WTC11 (cell line): ENCODE measurements around the gene AJAP1. TPM values are rescaled to one million over a fixed set of nuclear protein-coding genes. Genes with fewer than 3 reads are reported as not detected.

Source experiments
- ATAC-seq: fragments of 200-7000 bp; cut with Tn5 transposase; 2 replicates; pipeline ENCODE4 v1.10.0; 2021; ENCODE audit warnings: mild to moderate bottlenecking, moderate library complexity
- CTCF ChIA-PET: fragments of 300-600 bp; sonication (Branson Sonifier 250); formaldehyde crosslinking; loops from one replicate; lab custom pipeline; 2021; ENCODE audit warnings: antibody characterized with exemption; lab: Charles Lee
- POLR2A ChIA-PET: fragments of 350-600 bp; sonication (Branson Sonifier 250); formaldehyde crosslinking; loops from one replicate; lab custom pipeline; 2021; ENCODE audit warnings: antibody characterized with exemption; lab: Charles Lee
- DNase-seq: peaks from one replicate; pipeline ENCODE4 v3.0.0; 2021; ENCODE audit warnings: low spot score
- H3K27ac Mint-ChIP-seq: 2 replicates; pipeline ENCODE4 v1.8.0; 2021; ENCODE audit warnings: mixed read lengths
- H3K27me3 Mint-ChIP-seq: 2 replicates; pipeline ENCODE4 v1.8.0; 2021; ENCODE audit warnings: low read depth, mild to moderate bottlenecking, moderate library complexity, mixed read lengths
- H3K36me3 Mint-ChIP-seq: 2 replicates; pipeline ENCODE4 v1.8.0; 2021; ENCODE audit warnings: mixed read lengths
- H3K4me1 Mint-ChIP-seq: 2 replicates; pipeline ENCODE4 v1.8.0; 2022; ENCODE audit warnings: mixed read lengths
- H3K4me3 Mint-ChIP-seq: 2 replicates; pipeline ENCODE4 v1.8.0; 2021; ENCODE audit warnings: mild to moderate bottlenecking, moderate library complexity, mixed read lengths
- H3K9me3 Mint-ChIP-seq: 2 replicates; pipeline ENCODE4 v1.8.0; 2021; ENCODE audit warnings: mixed read lengths
- ATF1 ChIP-seq: sonication (generic); formaldehyde crosslinking; IDR thresholded peaks from 2 replicates; pipeline ENCODE4 v1.8.1; 2023; ENCODE audit warnings: mild to moderate bottlenecking, moderate library complexity, missing genetic modification reagents
- CREB1 ChIP-seq: sonication (generic); formaldehyde crosslinking; IDR thresholded peaks from 2 replicates; pipeline ENCODE4 v1.8.0; 2023; ENCODE audit warnings: mild to moderate bottlenecking, missing genetic modification reagents
- FOXK1 ChIP-seq: sonication (generic); formaldehyde crosslinking; IDR thresholded peaks from 2 replicates; pipeline ENCODE4 v1.8.0; 2022; ENCODE audit warnings: mild to moderate bottlenecking, moderate library complexity, missing genetic modification reagents
- GABPB1 ChIP-seq: sonication (generic); formaldehyde crosslinking; IDR thresholded peaks from 2 replicates; pipeline ENCODE4 v1.8.1; 2023; ENCODE audit warnings: mild to moderate bottlenecking, missing genetic modification reagents
- GRHL2 ChIP-seq: fragments of 250-450 bp; sonication (Bioruptor Pico); IDR thresholded peaks from 2 replicates; pipeline ENCODE4 v1.8.0; 2022; ENCODE audit warnings: mild to moderate bottlenecking, moderate library complexity; ENCODE audit not compliant: insufficient replicate concordance, severe bottlenecking
- HMGA2 ChIP-seq: fragments of 250-450 bp; sonication (Bioruptor Pico); IDR thresholded peaks from 2 replicates; pipeline ENCODE4 v1.4.0; 2021; ENCODE audit warnings: mild to moderate bottlenecking, moderate library complexity
- JAZF1 ChIP-seq: fragments of 250-450 bp; sonication (Bioruptor Pico); IDR thresholded peaks from 2 replicates; pipeline ENCODE4 v1.9.0; 2021; ENCODE audit warnings: moderate library complexity, mild to moderate bottlenecking, inconsistent platforms
- MYBL2 ChIP-seq: sonication (generic); formaldehyde crosslinking; IDR thresholded peaks from 2 replicates; pipeline ENCODE4 v1.8.1; 2023; ENCODE audit warnings: mild to moderate bottlenecking, moderate library complexity, missing genetic modification reagents
- NFATC4 ChIP-seq: fragments of 250-450 bp; sonication (Bioruptor Pico); IDR thresholded peaks from 2 replicates; pipeline ENCODE4 v1.9.0; 2021; ENCODE audit warnings: mild to moderate bottlenecking
- NFE2L1 ChIP-seq: sonication (generic); formaldehyde crosslinking; IDR thresholded peaks from 2 replicates; pipeline ENCODE4 v1.8.1; 2023; ENCODE audit warnings: missing genetic modification reagents
- NFYB ChIP-seq: sonication (generic); formaldehyde crosslinking; conservative IDR thresholded peaks from 2 replicates; pipeline ENCODE4 v1.8.0; 2022; ENCODE audit warnings: low read depth, missing genetic modification reagents
- NR2C2 ChIP-seq: sonication (generic); formaldehyde crosslinking; IDR thresholded peaks from 2 replicates; pipeline ENCODE4 v1.8.0; 2022; ENCODE audit warnings: mild to moderate bottlenecking, missing genetic modification reagents
- PRRX2 ChIP-seq: fragments of 250-450 bp; sonication (Bioruptor Pico); IDR thresholded peaks from 2 replicates; pipeline ENCODE4 v1.8.0; 2021; ENCODE audit warnings: mild to moderate bottlenecking
- SMAD4 ChIP-seq: sonication (generic); formaldehyde crosslinking; IDR thresholded peaks from 2 replicates; pipeline ENCODE4 v1.8.0; 2022; ENCODE audit warnings: mild to moderate bottlenecking, missing genetic modification reagents
- TCF7 ChIP-seq: sonication (generic); formaldehyde crosslinking; IDR thresholded peaks from 2 replicates; pipeline ENCODE4 v1.8.0; 2022; ENCODE audit warnings: mild to moderate bottlenecking, low read depth, missing genetic modification reagents, moderate library complexity
- TEAD4 ChIP-seq: sonication (generic); formaldehyde crosslinking; IDR thresholded peaks from 2 replicates; pipeline ENCODE4 v1.8.0; 2022; ENCODE audit warnings: mild to moderate bottlenecking, missing genetic modification reagents
- ZBTB21 ChIP-seq: sonication (generic); formaldehyde crosslinking; IDR thresholded peaks from 2 replicates; pipeline ENCODE4 v1.8.1; 2023; ENCODE audit warnings: mild to moderate bottlenecking, missing genetic modification reagents, borderline replicate concordance
- ZMAT4 ChIP-seq: fragments of 250-450 bp; sonication (Bioruptor Pico); IDR thresholded peaks from 2 replicates; pipeline ENCODE4 v1.9.0; 2021; ENCODE audit warnings: mild to moderate bottlenecking
- ZNF281 ChIP-seq: sonication (generic); formaldehyde crosslinking; IDR thresholded peaks from 2 replicates; pipeline ENCODE4 v1.8.0; 2023; ENCODE audit warnings: mild to moderate bottlenecking, missing genetic modification reagents
- ZNF317 ChIP-seq: sonication (generic); formaldehyde crosslinking; IDR thresholded peaks from 2 replicates; pipeline ENCODE4 v1.8.1; 2023; ENCODE audit warnings: low read depth, mild to moderate bottlenecking, moderate library complexity, missing genetic modification reagents, borderline replicate concordance
- ZNF423 ChIP-seq: fragments of 250-450 bp; sonication (Bioruptor Pico); IDR thresholded peaks from 2 replicates; pipeline ENCODE4 v2.1.2; 2022; ENCODE audit warnings: mild to moderate bottlenecking, moderate library complexity
- ZNF425 ChIP-seq: fragments of 250-450 bp; sonication (Bioruptor Pico); conservative IDR thresholded peaks from 2 replicates; pipeline ENCODE4 v1.9.0; 2021; ENCODE audit warnings: mild to moderate bottlenecking
- total RNA-seq: library from RNA; stranded (reverse); gene quantifications from 3 replicates; pipeline ENCODE4 v1.2.3, GENCODE V29; 2021
- TF ChIP-seq, protein P1 (sequence below): sonication (generic); formaldehyde crosslinking; IDR thresholded peaks from 2 replicates; pipeline ENCODE4 v1.8.1; 2023; ENCODE audit warnings: mild to moderate bottlenecking, missing genetic modification reagents

Gene AJAP1
- total RNA-seq, 1 experiment from 2014 or later, result 2.1 TPM

GRCh38 chr1:4781646-4782045 lies 127.2 kb downstream of the AJAP1 start (continued):
- TF ChIP-seq, protein P1, sequence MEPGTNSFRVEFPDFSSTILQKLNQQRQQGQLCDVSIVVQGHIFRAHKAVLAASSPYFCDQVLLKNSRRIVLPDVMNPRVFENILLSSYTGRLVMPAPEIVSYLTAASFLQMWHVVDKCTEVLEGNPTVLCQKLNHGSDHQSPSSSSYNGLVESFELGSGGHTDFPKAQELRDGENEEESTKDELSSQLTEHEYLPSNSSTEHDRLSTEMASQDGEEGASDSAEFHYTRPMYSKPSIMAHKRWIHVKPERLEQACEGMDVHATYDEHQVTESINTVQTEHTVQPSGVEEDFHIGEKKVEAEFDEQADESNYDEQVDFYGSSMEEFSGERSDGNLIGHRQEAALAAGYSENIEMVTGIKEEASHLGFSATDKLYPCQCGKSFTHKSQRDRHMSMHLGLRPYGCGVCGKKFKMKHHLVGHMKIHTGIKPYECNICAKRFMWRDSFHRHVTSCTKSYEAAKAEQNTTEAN, result no peak
- TF ChIP-seq NR2C2 (CRISPR knock-in tag), result no peak
- TF ChIP-seq HMGA2 (CRISPR knock-in tag), result no peak

DNA sequence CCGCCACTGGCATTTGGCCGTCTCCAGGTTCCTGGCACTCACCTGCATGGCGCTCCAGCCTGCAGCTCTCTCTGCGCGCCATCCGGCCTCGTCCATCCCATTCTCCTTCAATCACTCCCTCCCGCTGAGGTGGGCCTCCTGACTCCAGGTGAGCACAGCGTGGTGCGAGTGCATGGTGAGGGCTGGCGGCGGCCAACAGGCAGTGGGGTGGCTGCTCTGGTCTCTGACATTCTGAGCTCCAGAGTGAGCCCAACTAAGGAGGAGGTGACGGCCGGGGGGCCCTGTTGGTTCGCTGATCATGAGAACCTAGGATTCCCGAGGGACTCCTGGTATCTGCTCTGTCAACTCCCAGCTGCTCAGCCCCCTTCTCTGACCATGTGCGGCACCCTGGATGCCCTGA lies 130.4 kb downstream of the AJAP1 start:
- H3K36me3 Mint-ChIP-seq, result peaks cover 77% of the 10 kb centered on the region
- ChIA-PET CTCF (no interaction called here), POLR2A (no interaction called here)
- H3K4me3 Mint-ChIP-seq, result no peak overlapping the region
- no peaks in the 10 kb centered on the region for H3K4me1 Mint-ChIP-seq
- peaks cover 63% of the 10 kb centered on the region for H3K9me3 Mint-ChIP-seq
- no peak for DNase-seq
- peaks cover 7% of the 10 kb centered on the region; the same call in 1 of the 2 replicates for H3K27me3 Mint-ChIP-seq
- no peak for ATAC-seq
- H3K27ac Mint-ChIP-seq, result no peak overlapping the region
- TF ChIP-seq NFE2L1 (CRISPR knock-in tag) (no peak), ZBTB21 (CRISPR knock-in tag) (no peak), JAZF1 (no peak), MYBL2 (CRISPR knock-in tag) (no peak), SMAD4 (CRISPR knock-in tag) (no peak), GRHL2 (CRISPR knock-in tag) (no peak), PRRX2 (CRISPR knock-in tag) (no peak), CREB1 (CRISPR knock-in tag) (no peak), ZNF425 (CRISPR knock-in tag) (no peak), NFYB (CRISPR knock-in tag) (no peak), ZNF423 (CRISPR knock-in tag) (no peak), TCF7 (CRISPR knock-in tag) (no peak), ZNF317 (CRISPR knock-in tag) (no peak), FOXK1 (CRISPR knock-in tag) (no peak), ZMAT4 (CRISPR knock-in tag) (no peak), ZNF281 (CRISPR knock-in tag) (no peak), GABPB1 (CRISPR knock-in tag) (no peak), ATF1 (no peak), TEAD4 (CRISPR knock-in tag) (no peak), NFATC4 (CRISPR knock-in tag) (no peak)
